ENCODE data around the gene PTHLH. TPM values are rescaled to one million over a fixed set of nuclear protein-coding genes. Genes with fewer than 3 reads are reported as not detected.

Gene PTHLH
- total RNA-seq, 1 donor from 2014 or later = 1.1 TPM

DNA sequence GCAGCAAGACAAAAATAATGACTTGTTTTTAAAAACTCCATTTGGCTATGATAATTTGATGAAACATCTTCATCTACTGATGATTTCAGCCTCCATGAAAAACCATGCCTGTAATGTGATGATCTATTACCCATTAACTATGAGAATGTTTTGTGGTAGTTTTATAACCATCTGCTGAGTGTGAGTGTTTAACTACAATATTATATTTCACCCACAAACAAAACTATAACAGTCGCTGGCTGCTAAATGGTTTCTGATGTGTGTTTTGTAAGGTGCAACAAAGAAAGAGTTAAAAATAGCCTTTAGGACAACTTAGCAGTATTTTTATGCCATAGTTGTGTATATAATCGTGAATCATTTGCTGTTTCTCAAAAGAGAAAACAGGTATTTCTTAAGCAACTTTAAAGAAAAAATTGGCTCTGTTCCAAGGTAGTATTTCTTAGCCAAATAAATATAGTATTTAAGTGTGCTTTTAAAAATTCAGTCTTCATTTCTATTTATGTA is 4.9 kb downstream of the PTHLH start:
- TF ChIP-seq CTCF (IDR thresholded peaks at IDR 0.05; ENCODE audit: partially characterized antibody, unreplicated experiment) = no peak
- no peak overlapping the region for H3K27ac Mint-ChIP-seq (ENCODE audit: unreplicated experiment)
- no peak for DNase-seq
- H3K4me3 Mint-ChIP-seq (ENCODE audit: unreplicated experiment) = no peak overlapping the region
- peaks cover 4% of the 10 kb centered on the region for H3K36me3 Mint-ChIP-seq (ENCODE audit: unreplicated experiment)
- H3K9me3 Mint-ChIP-seq (ENCODE audit: unreplicated experiment) = peaks cover 7% of the 10 kb centered on the region
- peaks cover 16% of the 10 kb centered on the region for H3K27me3 Mint-ChIP-seq (ENCODE audit: unreplicated experiment)
- peaks cover 14% of the 10 kb centered on the region for H3K4me1 Mint-ChIP-seq (ENCODE audit: low read depth, unreplicated experiment)

DNA sequence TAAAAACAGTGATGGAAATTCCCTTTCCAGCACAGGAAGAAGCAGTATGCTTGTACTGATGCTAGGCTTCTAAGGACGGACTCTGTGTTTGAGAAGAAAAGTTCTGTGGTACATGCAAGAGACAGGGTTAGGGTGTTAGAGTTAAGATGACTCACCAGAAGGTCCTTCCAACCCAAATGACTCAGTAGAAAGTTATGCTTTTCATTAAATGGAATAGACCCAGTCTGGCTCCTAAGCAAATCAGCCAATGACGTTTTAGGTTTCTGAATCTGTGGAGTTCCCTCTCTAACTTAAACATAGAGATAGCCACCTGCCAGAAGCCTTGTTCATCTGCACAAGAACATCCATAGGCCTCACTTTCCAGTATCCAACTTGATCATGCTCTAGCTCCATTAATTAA is 5.7 kb downstream of the PTHLH start:
- Mint-ChIP-seq H3K4me3 (ENCODE audit: unreplicated experiment) (no peak overlapping the region), H3K36me3 (ENCODE audit: unreplicated experiment) (peaks cover 4% of the 10 kb centered on the region), H3K27me3 (ENCODE audit: unreplicated experiment) (peaks cover 16% of the 10 kb centered on the region), H3K27ac (ENCODE audit: unreplicated experiment) (no peak overlapping the region), H3K4me1 (ENCODE audit: low read depth, unreplicated experiment) (peaks cover 14% of the 10 kb centered on the region), H3K9me3 (ENCODE audit: unreplicated experiment) (peaks cover 7% of the 10 kb centered on the region)
- no peak for TF ChIP-seq CTCF (IDR thresholded peaks at IDR 0.05; ENCODE audit: partially characterized antibody, unreplicated experiment)
- DNase-seq = no peak

GRCh38 chr12:27965966-27966365 is 6.6 kb downstream of the PTHLH start:
- peaks cover 7% of the 10 kb centered on the region for H3K9me3 Mint-ChIP-seq (ENCODE audit: unreplicated experiment)
- peaks cover 14% of the 10 kb centered on the region for H3K4me1 Mint-ChIP-seq (ENCODE audit: low read depth, unreplicated experiment)
- H3K36me3 Mint-ChIP-seq (ENCODE audit: unreplicated experiment) = peaks cover 4% of the 10 kb centered on the region
- peaks cover 11% of the 10 kb centered on the region for H3K27me3 Mint-ChIP-seq (ENCODE audit: unreplicated experiment)
- no peak for TF ChIP-seq CTCF (IDR thresholded peaks at IDR 0.05; ENCODE audit: partially characterized antibody, unreplicated experiment)
- H3K4me3 Mint-ChIP-seq (ENCODE audit: unreplicated experiment) = no peak overlapping the region
- no peak overlapping the region for H3K27ac Mint-ChIP-seq (ENCODE audit: unreplicated experiment)
- DNase-seq = no peak

- TF ChIP-seq CTCF (IDR thresholded peaks at IDR 0.05; ENCODE audit: partially characterized antibody, unreplicated experiment) = no peak
- H3K27ac Mint-ChIP-seq (ENCODE audit: unreplicated experiment) = no peak overlapping the region
- no peak overlapping the region for H3K4me3 Mint-ChIP-seq (ENCODE audit: unreplicated experiment)
- peaks cover 4% of the 10 kb centered on the region for H3K36me3 Mint-ChIP-seq (ENCODE audit: unreplicated experiment)
- no peak for DNase-seq
- H3K4me1 Mint-ChIP-seq (ENCODE audit: low read depth, unreplicated experiment) = peaks cover 12% of the 10 kb centered on the region
- peaks cover 8% of the 10 kb centered on the region for H3K27me3 Mint-ChIP-seq (ENCODE audit: unreplicated experiment)
- H3K9me3 Mint-ChIP-seq (ENCODE audit: unreplicated experiment) = peaks cover 7% of the 10 kb centered on the region
Observed at GRCh38 chr12:27965411-27965810, 7.1 kb downstream of the PTHLH start.

- peaks cover 2% of the 10 kb centered on the region for H3K9me3 Mint-ChIP-seq (ENCODE audit: unreplicated experiment)
- no peak overlapping the region for H3K27ac Mint-ChIP-seq (ENCODE audit: unreplicated experiment)
- no peaks in the 10 kb centered on the region for H3K36me3 Mint-ChIP-seq (ENCODE audit: unreplicated experiment)
- H3K27me3 Mint-ChIP-seq (ENCODE audit: unreplicated experiment) = peaks cover 2% of the 10 kb centered on the region
- no peak for TF ChIP-seq CTCF (IDR thresholded peaks at IDR 0.05; ENCODE audit: partially characterized antibody, unreplicated experiment)
- H3K4me3 Mint-ChIP-seq (ENCODE audit: unreplicated experiment) = no peak overlapping the region
- DNase-seq = no peak
- H3K4me1 Mint-ChIP-seq (ENCODE audit: low read depth, unreplicated experiment) = peaks cover 6% of the 10 kb centered on the region
Observed at GRCh38 chr12:27964123-27964522, 8.4 kb downstream of the PTHLH start.

Data from glutamatergic neuron (in vitro differentiated cells).